Retinal pigment epithelial cell (primary cell): ENCODE measurements around the gene KLHL21.

ENCODE experiments used
- DNase-seq: peaks from one replicate; pipeline ENCODE4 v3.0.0-alpha.2; 2010; ENCODE audit warnings: low read depth
- H3K4me3 ChIP-seq: 2 replicates; pipeline ENCODE4 v1.5.1; 2011; ENCODE audit warnings: mild to moderate bottlenecking, low read length, control low read depth, moderate library complexity
- TF ChIP-seq, protein P1 (sequence below): conservative IDR thresholded peaks from 2 replicates; pipeline ENCODE4 v1.5.1; 2011; ENCODE audit warnings: low read depth, low read length, control low read depth, inconsistent platforms

Gene KLHL21

DNA sequence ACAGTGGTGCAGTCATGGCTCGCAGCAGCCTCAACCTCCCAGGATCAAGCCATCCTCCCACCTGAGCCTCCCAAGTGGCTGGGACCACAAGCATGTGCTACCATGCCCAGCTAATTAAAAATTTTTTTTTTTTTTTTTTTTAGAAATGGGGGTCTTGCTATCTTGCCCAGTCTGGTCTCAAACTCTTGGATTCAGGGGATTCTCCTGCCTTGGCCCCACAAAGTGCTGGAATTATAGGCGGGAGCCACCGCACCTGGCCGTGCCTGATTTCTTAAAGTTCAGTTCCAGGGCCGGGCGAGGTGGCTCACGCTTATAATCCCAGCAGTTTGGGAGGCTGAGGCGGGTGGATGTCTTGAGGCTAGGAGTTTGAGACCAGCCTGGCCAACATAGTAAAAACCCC is 28.4 kb upstream of the KLHL21 start:
- H3K4me3 ChIP-seq = no peak overlapping the region
- DNase-seq = no peak
- TF ChIP-seq, protein P1, sequence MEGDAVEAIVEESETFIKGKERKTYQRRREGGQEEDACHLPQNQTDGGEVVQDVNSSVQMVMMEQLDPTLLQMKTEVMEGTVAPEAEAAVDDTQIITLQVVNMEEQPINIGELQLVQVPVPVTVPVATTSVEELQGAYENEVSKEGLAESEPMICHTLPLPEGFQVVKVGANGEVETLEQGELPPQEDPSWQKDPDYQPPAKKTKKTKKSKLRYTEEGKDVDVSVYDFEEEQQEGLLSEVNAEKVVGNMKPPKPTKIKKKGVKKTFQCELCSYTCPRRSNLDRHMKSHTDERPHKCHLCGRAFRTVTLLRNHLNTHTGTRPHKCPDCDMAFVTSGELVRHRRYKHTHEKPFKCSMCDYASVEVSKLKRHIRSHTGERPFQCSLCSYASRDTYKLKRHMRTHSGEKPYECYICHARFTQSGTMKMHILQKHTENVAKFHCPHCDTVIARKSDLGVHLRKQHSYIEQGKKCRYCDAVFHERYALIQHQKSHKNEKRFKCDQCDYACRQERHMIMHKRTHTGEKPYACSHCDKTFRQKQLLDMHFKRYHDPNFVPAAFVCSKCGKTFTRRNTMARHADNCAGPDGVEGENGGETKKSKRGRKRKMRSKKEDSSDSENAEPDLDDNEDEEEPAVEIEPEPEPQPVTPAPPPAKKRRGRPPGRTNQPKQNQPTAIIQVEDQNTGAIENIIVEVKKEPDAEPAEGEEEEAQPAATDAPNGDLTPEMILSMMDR = no peak

DNA sequence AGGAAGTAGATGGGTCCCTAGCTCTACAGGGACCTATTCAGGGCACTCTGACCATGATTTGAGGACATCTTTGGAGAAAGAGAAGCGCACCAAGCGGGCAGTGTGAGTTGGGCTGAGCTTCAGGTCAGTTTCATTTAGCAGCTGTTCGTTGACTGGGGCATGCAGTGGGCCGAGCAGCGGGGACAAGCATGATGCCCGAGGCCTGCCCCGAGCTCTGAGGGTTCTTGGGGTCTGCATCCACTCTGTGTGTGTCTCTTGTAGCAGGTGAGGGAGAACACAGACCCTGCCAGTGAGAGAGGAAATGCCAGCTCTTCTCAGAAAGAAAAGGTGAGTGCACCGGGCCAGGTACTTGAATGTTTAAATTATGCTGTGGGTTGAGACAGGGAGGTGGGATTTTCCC is 27.4 kb upstream of the KLHL21 start:
- no peak overlapping the region for H3K4me3 ChIP-seq
- TF ChIP-seq, protein P1 = no peak
- DNase-seq = no peak

DNA sequence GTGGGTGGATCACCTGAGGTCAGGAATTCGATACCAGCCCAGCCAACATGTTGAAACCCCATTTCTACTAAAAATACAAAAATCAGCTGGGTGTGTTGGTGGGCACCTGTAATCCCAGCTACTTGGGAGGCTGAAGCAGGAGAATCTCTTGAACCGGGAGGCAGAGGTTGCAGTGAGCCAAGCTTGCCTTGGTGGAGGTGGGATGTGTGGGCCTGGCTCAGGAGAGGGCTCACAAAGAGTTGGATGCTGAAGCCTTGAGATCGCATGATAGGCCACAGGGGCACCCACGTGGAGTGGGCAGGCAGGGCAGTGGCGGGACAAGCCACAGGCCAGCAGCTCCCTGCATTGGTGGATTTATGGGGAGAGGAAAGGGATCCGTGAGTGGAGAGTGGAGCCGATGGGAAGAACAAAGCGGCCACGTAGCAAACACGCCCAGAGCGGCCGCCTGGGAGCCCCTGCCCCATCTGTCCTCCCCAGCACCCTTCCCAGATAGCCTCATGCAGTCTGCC is 26.4 kb upstream of the KLHL21 start:
- DNase-seq = no peak
- no peak overlapping the region for H3K4me3 ChIP-seq
- TF ChIP-seq, protein P1 = no peak

DNA sequence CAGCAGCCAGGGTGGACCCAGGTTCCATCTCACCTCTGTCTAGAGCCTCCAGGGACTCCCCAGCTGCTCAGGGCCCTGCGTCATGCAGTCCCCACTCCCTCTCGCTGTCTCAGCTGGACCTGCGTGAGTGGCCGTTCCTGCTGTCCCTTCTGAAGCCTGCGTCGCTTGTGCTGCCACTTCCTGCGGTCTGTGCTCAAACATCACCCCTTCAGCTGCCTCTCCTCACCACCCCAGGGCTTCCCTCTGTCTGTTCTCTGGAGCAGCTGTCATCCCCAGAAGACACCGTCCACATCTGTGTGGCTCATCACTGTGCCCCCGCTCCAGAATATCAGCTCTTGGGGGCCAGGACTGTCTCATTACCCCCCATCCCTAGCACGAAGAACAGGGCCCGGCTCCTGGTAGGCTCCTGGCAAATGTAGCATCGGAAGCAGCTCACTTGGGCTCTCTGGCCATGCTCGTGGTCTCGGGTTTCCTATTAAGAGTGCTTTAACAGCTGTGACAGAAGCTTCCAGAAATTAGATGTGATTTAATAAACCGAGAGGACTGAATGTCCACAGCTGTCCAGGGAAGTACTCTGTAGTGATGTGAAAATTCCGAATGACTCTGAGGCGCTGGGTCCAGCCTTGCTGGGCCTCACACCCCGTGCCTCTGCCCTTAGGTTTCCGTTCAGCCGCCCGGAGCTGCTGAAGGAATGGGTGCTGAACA is 25.3 kb upstream of the KLHL21 start:
- no peak for DNase-seq

DNA sequence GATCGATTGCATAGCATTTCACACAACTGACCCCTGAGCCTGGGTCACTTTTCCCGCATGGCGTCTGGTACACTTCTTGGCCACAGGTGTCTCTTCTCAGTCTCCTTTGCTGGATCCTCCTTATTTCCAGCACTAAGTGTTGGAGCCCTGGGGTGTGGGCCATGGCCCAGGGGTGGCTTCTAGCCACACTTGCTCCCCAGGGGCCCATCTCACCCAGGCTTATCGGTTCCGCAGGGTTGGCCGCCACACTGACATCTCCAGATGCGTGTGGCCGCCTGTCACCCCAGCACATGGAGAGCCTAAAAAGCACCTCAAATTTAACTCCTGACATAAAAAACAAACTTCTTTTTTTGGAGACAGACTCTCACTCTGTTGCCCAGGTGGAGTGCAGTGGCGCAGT is 24.4 kb upstream of the KLHL21 start:
- TF ChIP-seq, protein P1 = no peak
- DNase-seq = no peak
- no peak overlapping the region for H3K4me3 ChIP-seq

More for the DNA sequence above, 25.3 kb upstream of the KLHL21 start:
- TF ChIP-seq, protein P1 = no peak
- no peak overlapping the region for H3K4me3 ChIP-seq

DNA sequence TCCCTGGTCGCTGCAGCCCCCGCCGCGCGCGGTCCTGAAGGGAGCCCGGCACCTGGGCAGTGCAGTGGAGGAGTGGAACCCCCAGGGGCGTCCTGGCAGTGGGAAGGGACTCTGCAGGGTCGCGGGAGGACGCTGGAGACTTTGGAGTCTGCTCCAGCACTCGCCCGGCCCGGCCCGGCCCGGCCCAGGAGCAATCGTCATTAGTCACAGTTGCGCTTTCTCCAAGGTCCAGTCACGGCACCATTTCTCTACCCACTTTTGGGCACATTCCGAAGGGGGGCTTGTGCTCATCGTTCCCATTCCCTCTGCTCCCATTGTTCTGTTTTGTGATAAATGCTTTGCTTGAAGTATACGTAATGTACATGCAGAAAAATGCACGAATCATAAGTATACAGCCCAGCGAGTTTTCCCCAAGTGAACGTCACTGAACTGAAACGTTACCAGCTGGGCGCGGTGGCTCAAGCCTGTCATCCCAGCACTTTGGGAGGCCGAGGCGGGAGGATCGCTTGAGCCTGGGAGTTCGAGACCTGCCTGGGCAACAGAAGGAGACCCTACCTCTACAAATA is 23.0 kb upstream of the KLHL21 start:
- H3K4me3 ChIP-seq = peak overlapping the region; percentile 70
- no peak for DNase-seq
- TF ChIP-seq, protein P1 = no peak
